ENCODE results near the gene ACBD4. TPM values are rescaled to one million over a fixed set of nuclear protein-coding genes. Genes with fewer than 3 reads are reported as not detected.

The ACBD4 gene
- total and polyA plus RNA-seq, 2 of the 13 experiments (the other 11 are each of a cell fraction or from before 2014, with no cell fraction given) = 16.1 to 26.9 TPM

DNA sequence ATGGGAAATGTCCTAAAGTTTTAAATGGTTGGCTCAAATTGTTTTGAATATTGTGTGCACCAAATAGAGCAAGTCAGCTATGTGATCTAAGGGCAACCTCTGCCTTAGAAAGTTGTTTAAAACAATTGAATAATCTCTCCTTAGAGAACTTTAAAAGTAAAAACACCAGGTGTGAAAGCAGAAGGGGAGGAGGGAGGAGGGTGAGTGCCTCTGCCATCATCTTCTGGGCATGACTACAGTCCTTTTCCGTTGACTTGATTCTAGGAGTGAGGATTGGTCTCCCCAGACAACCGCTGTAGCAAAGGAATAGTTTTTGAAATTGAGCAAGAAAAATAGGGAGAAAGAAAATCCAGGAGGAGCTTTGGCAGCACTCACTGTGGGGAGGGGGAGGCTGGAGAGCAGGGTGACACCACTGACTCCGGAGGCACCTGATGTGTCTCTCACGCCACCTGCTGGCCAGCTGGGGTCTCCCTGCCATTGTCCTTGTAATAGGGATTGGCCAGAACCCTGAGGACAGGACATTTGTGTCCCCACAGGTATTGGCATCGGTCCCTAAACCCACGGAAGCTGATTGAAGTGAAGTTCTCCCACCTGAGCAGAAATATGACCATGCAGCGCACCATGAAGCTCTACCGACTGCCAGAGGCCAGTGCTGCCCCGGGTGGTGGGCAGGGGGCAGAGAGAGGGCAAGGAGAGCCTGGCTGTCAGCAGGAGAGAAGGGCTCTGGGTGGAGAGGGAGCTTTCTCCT lies 36.4 kb upstream of the ACBD4 start (continued):
- TF ChIP-seq, protein P1, sequence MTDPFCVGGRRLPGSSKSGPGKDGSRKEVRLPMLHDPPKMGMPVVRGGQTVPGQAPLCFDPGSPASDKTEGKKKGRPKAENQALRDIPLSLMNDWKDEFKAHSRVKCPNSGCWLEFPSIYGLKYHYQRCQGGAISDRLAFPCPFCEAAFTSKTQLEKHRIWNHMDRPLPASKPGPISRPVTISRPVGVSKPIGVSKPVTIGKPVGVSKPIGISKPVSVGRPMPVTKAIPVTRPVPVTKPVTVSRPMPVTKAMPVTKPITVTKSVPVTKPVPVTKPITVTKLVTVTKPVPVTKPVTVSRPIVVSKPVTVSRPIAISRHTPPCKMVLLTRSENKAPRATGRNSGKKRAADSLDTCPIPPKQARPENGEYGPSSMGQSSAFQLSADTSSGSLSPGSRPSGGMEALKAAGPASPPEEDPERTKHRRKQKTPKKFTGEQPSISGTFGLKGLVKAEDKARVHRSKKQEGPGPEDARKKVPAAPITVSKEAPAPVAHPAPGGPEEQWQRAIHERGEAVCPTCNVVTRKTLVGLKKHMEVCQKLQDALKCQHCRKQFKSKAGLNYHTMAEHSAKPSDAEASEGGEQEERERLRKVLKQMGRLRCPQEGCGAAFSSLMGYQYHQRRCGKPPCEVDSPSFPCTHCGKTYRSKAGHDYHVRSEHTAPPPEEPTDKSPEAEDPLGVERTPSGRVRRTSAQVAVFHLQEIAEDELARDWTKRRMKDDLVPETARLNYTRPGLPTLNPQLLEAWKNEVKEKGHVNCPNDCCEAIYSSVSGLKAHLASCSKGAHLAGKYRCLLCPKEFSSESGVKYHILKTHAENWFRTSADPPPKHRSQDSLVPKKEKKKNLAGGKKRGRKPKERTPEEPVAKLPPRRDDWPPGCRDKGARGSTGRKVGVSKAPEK (CRISPR knock-in tag; IDR thresholded peaks at IDR 0.05; ENCODE audit: borderline replicate concordance) = no peak
- no peak for TF ChIP-seq REPIN1 (CRISPR knock-in tag; IDR thresholded peaks at IDR 0.05; ENCODE audit: borderline replicate concordance, low read depth)
- no peak for TF ChIP-seq SIX4 (CRISPR knock-in tag; IDR thresholded peaks at IDR 0.05)
- TF ChIP-seq ZNF33B (CRISPR knock-in tag; IDR thresholded peaks at IDR 0.05) = peak; percentile 65; the same call in 1 of the 2 replicates
- no peak for TF ChIP-seq ZFY (CRISPR knock-in tag; IDR thresholded peaks at IDR 0.05)
- no peak for TF ChIP-seq TARDBP (CRISPR knock-in tag; IDR thresholded peaks at IDR 0.05)
- no peak for TF ChIP-seq NR1H2 (CRISPR knock-in tag; IDR thresholded peaks at IDR 0.05; ENCODE audit: borderline replicate concordance, low read depth)
- TF ChIP-seq SP2 (CRISPR knock-in tag; IDR thresholded peaks at IDR 0.05) = no peak
- TF ChIP-seq RBFOX2 (IDR thresholded peaks at IDR 0.05; ENCODE audit: low read depth, low read length) = no peak
- no peak for TF ChIP-seq SP140L (CRISPR knock-in tag; IDR thresholded peaks at IDR 0.05; ENCODE audit: borderline replicate concordance)
- TF ChIP-seq ZNF577 (CRISPR knock-in tag; IDR thresholded peaks at IDR 0.05; ENCODE audit: borderline replicate concordance, low read depth) = no peak
- TF ChIP-seq ZNF138 (CRISPR knock-in tag; IDR thresholded peaks at IDR 0.05; ENCODE audit: low read depth) = no peak
- TF ChIP-seq POLR2G (IDR thresholded peaks at IDR 0.05; ENCODE audit: low read depth, low read length) = no peak
- TF ChIP-seq PHF8 (CRISPR knock-in tag; IDR thresholded peaks at IDR 0.05) = peak; percentile 19; the same call in 1 of the 2 replicates
- TF ChIP-seq RBM22 (optimal IDR thresholded peaks at IDR 0.05; ENCODE audit: low read length) = peak; percentile 55
- TF ChIP-seq TCF7 (IDR thresholded peaks at IDR 0.05; ENCODE audit: low read depth) = no peak
- 0 out of 2 replicates have a peak, but pooled peaks have one; percentile 39 for TF ChIP-seq ZNF598 (CRISPR knock-in tag; IDR thresholded peaks at IDR 0.05; ENCODE audit: borderline replicate concordance)
- TF ChIP-seq WIZ (CRISPR knock-in tag; IDR thresholded peaks at IDR 0.05) = no peak
- TF ChIP-seq, protein P2, sequence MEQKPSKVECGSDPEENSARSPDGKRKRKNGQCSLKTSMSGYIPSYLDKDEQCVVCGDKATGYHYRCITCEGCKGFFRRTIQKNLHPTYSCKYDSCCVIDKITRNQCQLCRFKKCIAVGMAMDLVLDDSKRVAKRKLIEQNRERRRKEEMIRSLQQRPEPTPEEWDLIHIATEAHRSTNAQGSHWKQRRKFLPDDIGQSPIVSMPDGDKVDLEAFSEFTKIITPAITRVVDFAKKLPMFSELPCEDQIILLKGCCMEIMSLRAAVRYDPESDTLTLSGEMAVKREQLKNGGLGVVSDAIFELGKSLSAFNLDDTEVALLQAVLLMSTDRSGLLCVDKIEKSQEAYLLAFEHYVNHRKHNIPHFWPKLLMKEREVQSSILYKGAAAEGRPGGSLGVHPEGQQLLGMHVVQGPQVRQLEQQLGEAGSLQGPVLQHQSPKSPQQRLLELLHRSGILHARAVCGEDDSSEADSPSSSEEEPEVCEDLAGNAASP (CRISPR knock-in tag; IDR thresholded peaks at IDR 0.05; ENCODE audit: borderline replicate concordance) = peak; percentile 49; the same call in 1 of the 2 replicates
- TF ChIP-seq GABPB1 (CRISPR knock-in tag; IDR thresholded peaks at IDR 0.05) = no peak
- peak; percentile 46; the same call in 1 of the 2 replicates for TF ChIP-seq CBX5 (CRISPR knock-in tag; IDR thresholded peaks at IDR 0.05; ENCODE audit: borderline replicate concordance)
- TF ChIP-seq SP4 (CRISPR knock-in tag; IDR thresholded peaks at IDR 0.05) = peak; percentile 48; the same call in 1 of the 2 replicates
- TF ChIP-seq EHMT2 (IDR thresholded peaks at IDR 0.05; ENCODE audit: borderline replicate concordance, low read depth, low read length) = no peak
- no peak for TF ChIP-seq RFX1 (IDR thresholded peaks at IDR 0.05)
- peak; percentile 33; the same call in 1 of the 2 replicates for TF ChIP-seq FOXO1 (CRISPR knock-in tag; IDR thresholded peaks at IDR 0.05)
- TF ChIP-seq U2AF1 (optimal IDR thresholded peaks at IDR 0.05; ENCODE audit: low read depth, low read length) = no peak
- TF ChIP-seq ZNF570 (CRISPR knock-in tag; IDR thresholded peaks at IDR 0.05; ENCODE audit: borderline replicate concordance) = no peak
